Gastroesophageal sphincter (tissue), 4 donors: ENCODE results near the gene SRP72. TPM values are rescaled to one million over a fixed set of nuclear protein-coding genes. Genes with fewer than 3 reads are reported as not detected.
"Not testable (repeated sequence)": the region's sequence is repeated elsewhere in the genome, so short reads cannot be mapped to it uniquely, and the experiment has no call there.

Experiments used
- ATAC-seq: fragments of 150-250 bp; one replicate; pipeline ENCODE4 v1.9.1; 2016; ENCODE audit warnings: mild to moderate bottlenecking, moderate library complexity
- H3K27ac ChIP-seq, 4 donors: fragments of 200-600 bp; sonication (generic) in 3 of 4; 1 replicate in 3 of 4; 2 replicates in 1 of 4; pipeline ENCODE4 v1.5.1; 2016 to 2019
- H3K27me3 ChIP-seq: fragments of 200-600 bp; sonication (generic); one replicate; pipeline ENCODE4 v1.5.1; 2019
- H3K36me3 ChIP-seq, 2 donors: fragments of 200-600 bp; sonication (generic); one replicate each; pipeline ENCODE4 v1.5.1; 2019; ENCODE audit warnings: control low read depth in 1 of 2
- H3K4me1 ChIP-seq, 3 donors: fragments of 200-600 bp; sonication (generic); 1 replicate in 2 of 3; 2 replicates in 1 of 3; pipeline ENCODE4 v1.5.1; 2016 to 2019; ENCODE audit warnings: control low read depth in 2 of 3
- H3K4me3 ChIP-seq, 2 donors: fragments of 200-600 bp; sonication (generic); one replicate each; pipeline ENCODE4 v1.5.1; 2019; ENCODE audit warnings: mild to moderate bottlenecking in 1 of 2, moderate library complexity in 1 of 2
- H3K9me3 ChIP-seq, 3 donors: fragments of 200-600 bp; sonication (generic); one replicate each; pipeline ENCODE4 v1.5.1; 2017 to 2019; ENCODE audit warnings: control low read depth in 2 of 3
- EP300 ChIP-seq: sonication (generic); formaldehyde crosslinking; IDR thresholded peaks from one replicate; pipeline ENCODE4 v1.6.1; 2017; ENCODE audit warnings: antibody characterized with exemption, mild to moderate bottlenecking
- POLR2A ChIP-seq, 2 donors: fragments of 450-650 bp; IDR thresholded peaks; one replicate each; pipeline ENCODE4 v1.6.1; 2017; ENCODE audit warnings: antibody characterized with exemption in 2 of 2, mild to moderate bottlenecking in 2 of 2, moderate library complexity in 1 of 2
- POLR2AphosphoS5 ChIP-seq: sonication (generic); formaldehyde crosslinking; IDR thresholded peaks from one replicate; pipeline ENCODE4 v1.6.1; 2017; ENCODE audit warnings: antibody characterized with exemption
- WGBS, 2 donors: methylation state at CpG; one replicate each; pipeline ENCODE4 v1.1.5; 2018; ENCODE audit warnings: low coverage in 1 of 2; 5-methylcytosine and 5-hydroxymethylcytosine counted together
- total RNA-seq, 4 donors: library from RNA; depleted of rRNA; stranded (reverse); fragments of >200 nt; gene quantifications; one replicate each; pipeline ENCODE4 v1.1.0, GENCODE V29; 2016
- TF ChIP-seq, protein P1 (sequence below), 4 experiments: fragments of 200-600 bp in 2 of 4; fragments of 450-650 bp in 2 of 4; sonication (generic) in 1 of 4; IDR thresholded peaks; one replicate each; pipeline ENCODE4 v1.5.1; 2017 to 2019; ENCODE audit warnings: antibody characterized with exemption in 4 of 4, mild to moderate bottlenecking in 2 of 4, moderate library complexity in 2 of 4

Gene SRP72
- total RNA-seq, 4 donors from 2014 or later = 43.6 to 55.6 (median 48.1) TPM

- Histone ChIP-seq H3K9me3 (no peaks in the 10 kb centered on the region), H3K27ac (no peak overlapping the region), H3K4me1 (no peaks in the 10 kb centered on the region), H3K36me3 (peaks cover 0 to 79% of the 10 kb centered on the region in 2 donors), H3K4me3 (no peak overlapping the region), H3K27me3 (no peaks in the 10 kb centered on the region)
- ATAC-seq = no peak
- TF ChIP-seq EP300 (no peak), POLR2AphosphoS5 (no peak), POLR2A (IDR thresholded peaks at IDR 0.05) (no peak)
- TF ChIP-seq, protein P1, sequence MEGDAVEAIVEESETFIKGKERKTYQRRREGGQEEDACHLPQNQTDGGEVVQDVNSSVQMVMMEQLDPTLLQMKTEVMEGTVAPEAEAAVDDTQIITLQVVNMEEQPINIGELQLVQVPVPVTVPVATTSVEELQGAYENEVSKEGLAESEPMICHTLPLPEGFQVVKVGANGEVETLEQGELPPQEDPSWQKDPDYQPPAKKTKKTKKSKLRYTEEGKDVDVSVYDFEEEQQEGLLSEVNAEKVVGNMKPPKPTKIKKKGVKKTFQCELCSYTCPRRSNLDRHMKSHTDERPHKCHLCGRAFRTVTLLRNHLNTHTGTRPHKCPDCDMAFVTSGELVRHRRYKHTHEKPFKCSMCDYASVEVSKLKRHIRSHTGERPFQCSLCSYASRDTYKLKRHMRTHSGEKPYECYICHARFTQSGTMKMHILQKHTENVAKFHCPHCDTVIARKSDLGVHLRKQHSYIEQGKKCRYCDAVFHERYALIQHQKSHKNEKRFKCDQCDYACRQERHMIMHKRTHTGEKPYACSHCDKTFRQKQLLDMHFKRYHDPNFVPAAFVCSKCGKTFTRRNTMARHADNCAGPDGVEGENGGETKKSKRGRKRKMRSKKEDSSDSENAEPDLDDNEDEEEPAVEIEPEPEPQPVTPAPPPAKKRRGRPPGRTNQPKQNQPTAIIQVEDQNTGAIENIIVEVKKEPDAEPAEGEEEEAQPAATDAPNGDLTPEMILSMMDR (IDR thresholded peaks at IDR 0.05) = no peak
Measured at GRCh38 chr4:56448301-56448700, 19.1 kb upstream of the SRP72 start.

- peaks cover 0 to 87% of the 10 kb centered on the region in 2 donors for H3K36me3 ChIP-seq
- ATAC-seq, H3K4me1 ChIP-seq, H3K27ac ChIP-seq, H3K9me3 ChIP-seq, H3K4me3 ChIP-seq, H3K27me3 ChIP-seq: not testable (repeated sequence)
- WGBS, 2 donors = 91 to 100% methylated on average over 1 to 4 of the region's 4 CpGs
Measured at GRCh38 chr4:56449475-56449874, 17.9 kb upstream of the SRP72 start.

- no peaks in the 10 kb centered on the region for H3K4me1 ChIP-seq
- WGBS, 2 donors = 94 to 100% methylated on average over 1 of the region's 1 CpG
- peaks cover 0 to 87% of the 10 kb centered on the region in 2 donors for H3K36me3 ChIP-seq
- H3K4me3 ChIP-seq = no peak overlapping the region
- TF ChIP-seq EP300 = no peak
- TF ChIP-seq, protein P1 (IDR thresholded peaks at IDR 0.05) = no peak
- no peak for TF ChIP-seq POLR2A (IDR thresholded peaks at IDR 0.05)
- TF ChIP-seq POLR2AphosphoS5 = no peak
- no peak for ATAC-seq
- H3K27ac ChIP-seq = no peak overlapping the region
- H3K9me3 ChIP-seq = no peaks in the 10 kb centered on the region
- H3K27me3 ChIP-seq = no peaks in the 10 kb centered on the region
Measured at GRCh38 chr4:56450342-56450741, 17.1 kb upstream of the SRP72 start.

DNA sequence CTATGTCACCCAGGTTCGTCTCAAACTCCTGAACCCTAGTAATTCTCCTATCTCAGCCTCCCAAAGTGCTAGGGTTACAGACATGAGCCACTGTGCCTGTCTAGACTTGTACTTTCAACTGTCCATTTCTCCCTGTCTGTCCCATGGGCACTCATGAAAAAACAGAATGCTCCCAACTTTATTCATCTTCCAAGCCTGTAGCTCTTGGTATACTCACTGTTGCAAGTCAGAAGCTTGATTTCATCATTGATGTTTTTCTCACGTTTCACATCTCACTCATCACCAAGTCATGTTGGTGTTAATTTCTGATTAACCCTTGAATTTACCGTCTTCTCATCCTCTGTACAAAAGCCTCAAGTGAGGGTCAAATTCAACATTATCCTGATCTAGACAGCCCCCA lies 7.3 kb upstream of the SRP72 start:
- Histone ChIP-seq H3K36me3 (peaks cover 0 to 78% of the 10 kb centered on the region in 2 donors), H3K9me3 (no peaks in the 10 kb centered on the region), H3K4me3 (no peak overlapping the region), H3K27me3 (no peaks in the 10 kb centered on the region), H3K27ac (no peak overlapping the region), H3K4me1 (peaks cover 0 to 14% (median 0%) of the 10 kb centered on the region in 3 donors)
- TF ChIP-seq, protein P1 (IDR thresholded peaks at IDR 0.05) = no peak
- TF ChIP-seq POLR2A (IDR thresholded peaks at IDR 0.05) (no peak), POLR2AphosphoS5 (no peak), EP300 (no peak)
- ATAC-seq = no peak
- 50 to 67% methylated on average over 1 to 3 of the region's 3 CpGs for WGBS, 2 donors

- Histone ChIP-seq H3K4me3 (no peak overlapping the region), H3K27ac (no peak overlapping the region), H3K4me1 (peaks cover 0 to 25% (median 11%) of the 10 kb centered on the region in 3 donors), H3K9me3 (no peaks in the 10 kb centered on the region), H3K27me3 (no peaks in the 10 kb centered on the region), H3K36me3 (peaks cover 0 to 57% of the 10 kb centered on the region in 2 donors)
- TF ChIP-seq POLR2AphosphoS5 (no peak), POLR2A (IDR thresholded peaks at IDR 0.05) (no peak), EP300 (no peak)
- TF ChIP-seq, protein P1 (IDR thresholded peaks at IDR 0.05) = no peak
- ATAC-seq = no peak
Measured at GRCh38 chr4:56462157-56462556, 5.3 kb upstream of the SRP72 start.

DNA sequence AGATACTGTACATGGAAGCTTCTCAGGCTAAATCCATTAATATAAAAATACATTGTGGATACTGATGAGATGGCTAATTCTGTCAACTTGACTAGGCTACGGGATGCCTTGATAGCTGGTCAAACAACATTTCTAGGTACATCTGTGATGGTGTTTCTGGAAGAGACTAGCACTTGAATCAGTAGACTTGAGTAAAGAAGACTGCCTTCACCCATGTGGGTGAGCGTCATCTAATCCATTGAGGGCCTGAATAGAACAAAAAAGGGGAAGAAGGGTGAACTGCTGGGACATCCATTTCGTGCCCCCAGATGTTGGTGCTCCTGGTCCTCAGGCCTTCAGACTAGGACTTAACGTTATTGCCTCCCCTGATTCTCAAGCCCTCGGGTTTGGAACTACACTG lies 3.7 kb upstream of the SRP72 start:
- Histone ChIP-seq H3K36me3 (peaks cover 0 to 44% of the 10 kb centered on the region in 2 donors), H3K4me1 (peaks cover 0 to 31% (median 11%) of the 10 kb centered on the region in 3 donors), H3K27ac (no peak overlapping the region), H3K9me3 (no peaks in the 10 kb centered on the region), H3K27me3 (no peaks in the 10 kb centered on the region), H3K4me3 (no peak overlapping the region)
- no peak for TF ChIP-seq POLR2AphosphoS5
- no peak for TF ChIP-seq POLR2A (IDR thresholded peaks at IDR 0.05)
- TF ChIP-seq, protein P1 (IDR thresholded peaks at IDR 0.05) = no peak
- TF ChIP-seq EP300 = no peak
- 81 to 88% methylated on average over 4 of the region's 5 CpGs for WGBS, 2 donors
- no peak for ATAC-seq
